Cardiac fibroblast (primary cell): ENCODE results near the gene EIF4G1.
"Not testable (repeated sequence)": the region's sequence is repeated elsewhere in the genome, so short reads cannot be mapped to it uniquely, and the experiment has no call there.

Source experiments
- DNase-seq, 2 donors: peaks; one replicate each; pipeline versions ENCODE4 v3.0.0 to v3.0.0-alpha.2; 2010; ENCODE audit warnings: low read depth in 2 of 2
- H3K4me3 ChIP-seq, 2 donors: replicated peaks in 1 of 2; 1 replicate in 1 of 2; 2 replicates in 1 of 2; pipeline ENCODE4 v1.5.1; 2011; ENCODE audit warnings: low read depth in 2 of 2, low read length in 2 of 2, mild to moderate bottlenecking in 2 of 2, moderate library complexity in 1 of 2
- CTCF ChIP-seq: IDR thresholded peaks from one replicate; pipeline ENCODE4 v1.5.1; 2011; ENCODE audit warnings: low read depth, mild to moderate bottlenecking, low read length, inconsistent platforms

Gene EIF4G1

GRCh38 chr3:184337399-184337714, 23.0 kb downstream of the EIF4G1 start, which contains the start of gene FAM131A:
TSS of gene FAM131A (plus strand) at chr3:184337600. CDS start at chr3:184337631, 31 bp downstream.
- H3K4me3 ChIP-seq, result peak within 1 kb of the TSS; percentile 60 to 69
- DNase-seq, result peak in 1 of 2 donors; percentile 79

GRCh38 chr3:184337981-184338380, 23.6 kb downstream of the EIF4G1 start:
- no peak for TF ChIP-seq CTCF
- H3K4me3 ChIP-seq, result peak overlapping the region; percentile 13 to 69
- no peak for DNase-seq

More at GRCh38 chr3:184337399-184337714, 23.0 kb downstream of the EIF4G1 start, which contains the start of gene FAM131A:
- no peak for TF ChIP-seq CTCF

GRCh38 chr3:184338511-184338945, 24.1 kb downstream of the EIF4G1 start:
- peak overlapping the region; percentile 30 to 49 for H3K4me3 ChIP-seq
- peak; percentile 23 for TF ChIP-seq CTCF
- DNase-seq, result peak; percentile 91 to 93

- DNase-seq, result no peak
- peak overlapping the region; percentile 30 to 49 for H3K4me3 ChIP-seq
- TF ChIP-seq CTCF, result no peak
These were observed 24.6 kb downstream of the EIF4G1 start for GRCh38 chr3:184339001-184339400.

GRCh38 chr3:184339451-184340135, 25.2 kb downstream of the EIF4G1 start:
- H3K4me3 ChIP-seq, DNase-seq: not testable (repeated sequence)

- TF ChIP-seq CTCF, result no peak
- no peak for DNase-seq
- no peak overlapping the region for H3K4me3 ChIP-seq
These were observed 27.5 kb downstream of the EIF4G1 start for GRCh38 chr3:184341925-184342324.

- no peak overlapping the region for H3K4me3 ChIP-seq
- no peak for DNase-seq
- TF ChIP-seq CTCF, result no peak
These were observed 28.9 kb downstream of the EIF4G1 start for GRCh38 chr3:184343200-184343876.
